Neural cell (in vitro differentiated cells): ENCODE measurements around the gene C22orf31.

Experiments
- CTCF ChIP-seq: fragments of 450-650 bp; IDR thresholded peaks from 2 replicates; pipeline ENCODE4 v1.5.1; 2014; ENCODE audit warnings: antibody characterized with exemption, mild to moderate bottlenecking, moderate library complexity; ENCODE audit not compliant: poor library complexity, severe bottlenecking
- EP300 ChIP-seq: fragments of 450-650 bp; conservative IDR thresholded peaks from 2 replicates; pipeline ENCODE4 v1.6.1; 2014; ENCODE audit warnings: antibody characterized with exemption, mild to moderate bottlenecking, moderate library complexity; ENCODE audit not compliant: poor library complexity, severe bottlenecking
- EZH2 ChIP-seq: fragments of 200-600, 300-800 bp; shearing (Covaris generic), sonication (generic); IDR thresholded peaks from 2 replicates; pipeline ENCODE4 v1.6.1; 2014; ENCODE audit warnings: antibody characterized with exemption, low read length, borderline replicate concordance, mild to moderate bottlenecking; ENCODE audit not compliant: insufficient read depth, poor library complexity, severe bottlenecking
- POLR2AphosphoS5 ChIP-seq: IDR thresholded peaks from 2 replicates; pipeline ENCODE4 v1.6.1; 2012
- RAD21 ChIP-seq: fragments of 450-650 bp; conservative IDR thresholded peaks from 2 replicates; pipeline ENCODE4 v1.6.1; 2014; ENCODE audit warnings: antibody characterized with exemption, mild to moderate bottlenecking, moderate library complexity
- TAF1 ChIP-seq: IDR thresholded peaks from 2 replicates; pipeline ENCODE4 v1.6.1; 2012; ENCODE audit warnings: low read depth
- TF ChIP-seq, protein P1 (sequence below): IDR thresholded peaks from 2 replicates; pipeline ENCODE4 v1.6.1; 2012; ENCODE audit warnings: borderline replicate concordance

DNA sequence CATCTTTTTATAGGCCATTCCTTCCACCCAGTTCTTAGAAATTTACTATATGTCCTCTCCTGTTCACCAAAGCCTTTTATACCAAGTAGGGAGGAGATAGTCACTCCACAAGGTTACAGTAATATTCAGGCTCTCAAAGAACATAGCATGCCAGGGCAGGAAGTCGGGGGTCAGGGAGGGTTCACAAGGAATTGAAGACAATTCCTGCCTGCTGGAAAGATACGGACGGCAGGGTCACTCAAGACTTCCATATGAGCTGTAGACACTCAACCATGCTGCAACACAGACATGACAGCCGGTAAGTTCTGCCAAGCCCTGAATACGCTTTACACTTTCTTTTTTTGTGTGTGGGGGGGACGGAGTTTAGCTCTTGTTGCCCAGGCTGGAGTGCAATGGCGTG is 700 bp downstream of the C22orf31 start:
- TF ChIP-seq EP300 (no peak), CTCF (no peak), POLR2AphosphoS5 (no peak), EZH2 (no peak), RAD21 (no peak), TAF1 (no peak)
- TF ChIP-seq, protein P1, sequence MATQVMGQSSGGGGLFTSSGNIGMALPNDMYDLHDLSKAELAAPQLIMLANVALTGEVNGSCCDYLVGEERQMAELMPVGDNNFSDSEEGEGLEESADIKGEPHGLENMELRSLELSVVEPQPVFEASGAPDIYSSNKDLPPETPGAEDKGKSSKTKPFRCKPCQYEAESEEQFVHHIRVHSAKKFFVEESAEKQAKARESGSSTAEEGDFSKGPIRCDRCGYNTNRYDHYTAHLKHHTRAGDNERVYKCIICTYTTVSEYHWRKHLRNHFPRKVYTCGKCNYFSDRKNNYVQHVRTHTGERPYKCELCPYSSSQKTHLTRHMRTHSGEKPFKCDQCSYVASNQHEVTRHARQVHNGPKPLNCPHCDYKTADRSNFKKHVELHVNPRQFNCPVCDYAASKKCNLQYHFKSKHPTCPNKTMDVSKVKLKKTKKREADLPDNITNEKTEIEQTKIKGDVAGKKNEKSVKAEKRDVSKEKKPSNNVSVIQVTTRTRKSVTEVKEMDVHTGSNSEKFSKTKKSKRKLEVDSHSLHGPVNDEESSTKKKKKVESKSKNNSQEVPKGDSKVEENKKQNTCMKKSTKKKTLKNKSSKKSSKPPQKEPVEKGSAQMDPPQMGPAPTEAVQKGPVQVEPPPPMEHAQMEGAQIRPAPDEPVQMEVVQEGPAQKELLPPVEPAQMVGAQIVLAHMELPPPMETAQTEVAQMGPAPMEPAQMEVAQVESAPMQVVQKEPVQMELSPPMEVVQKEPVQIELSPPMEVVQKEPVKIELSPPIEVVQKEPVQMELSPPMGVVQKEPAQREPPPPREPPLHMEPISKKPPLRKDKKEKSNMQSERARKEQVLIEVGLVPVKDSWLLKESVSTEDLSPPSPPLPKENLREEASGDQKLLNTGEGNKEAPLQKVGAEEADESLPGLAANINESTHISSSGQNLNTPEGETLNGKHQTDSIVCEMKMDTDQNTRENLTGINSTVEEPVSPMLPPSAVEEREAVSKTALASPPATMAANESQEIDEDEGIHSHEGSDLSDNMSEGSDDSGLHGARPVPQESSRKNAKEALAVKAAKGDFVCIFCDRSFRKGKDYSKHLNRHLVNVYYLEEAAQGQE, result no peak
